Measurements from ENCODE around the gene CTNNA2. TPM values are rescaled to one million over a fixed set of nuclear protein-coding genes. Genes with fewer than 3 reads are reported as not detected.
A peak's percentile ranks its signal among the peaks of the same experiment; 100 is the strongest.

Gene CTNNA2
- total RNA-seq, 6 experiments from 2014 or later, result 0.44 TPM; not detected in 5

DNA sequence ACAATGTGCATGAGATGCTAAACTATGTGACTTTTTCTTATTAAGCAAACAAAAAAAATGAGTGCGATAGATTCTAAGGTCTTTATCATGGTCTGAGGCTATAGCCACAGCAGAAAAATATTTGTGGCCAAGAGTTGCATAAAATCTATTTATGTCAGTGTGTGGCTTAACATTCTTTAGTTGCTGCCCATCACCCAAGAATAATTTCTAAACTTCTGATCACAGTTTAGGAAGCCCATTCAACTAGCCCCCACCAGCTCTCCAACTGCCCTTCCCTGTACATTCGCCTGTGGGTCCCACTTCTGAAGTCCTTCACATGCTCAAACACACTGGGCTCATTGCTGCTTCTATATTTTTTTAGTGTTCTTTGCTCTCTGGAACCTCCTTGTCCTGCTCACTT lies 107.1 kb downstream of the CTNNA2 start:
- TF ChIP-seq POLR2A (IDR thresholded peaks at IDR 0.05), result no peak
- TF ChIP-seq, protein P1, sequence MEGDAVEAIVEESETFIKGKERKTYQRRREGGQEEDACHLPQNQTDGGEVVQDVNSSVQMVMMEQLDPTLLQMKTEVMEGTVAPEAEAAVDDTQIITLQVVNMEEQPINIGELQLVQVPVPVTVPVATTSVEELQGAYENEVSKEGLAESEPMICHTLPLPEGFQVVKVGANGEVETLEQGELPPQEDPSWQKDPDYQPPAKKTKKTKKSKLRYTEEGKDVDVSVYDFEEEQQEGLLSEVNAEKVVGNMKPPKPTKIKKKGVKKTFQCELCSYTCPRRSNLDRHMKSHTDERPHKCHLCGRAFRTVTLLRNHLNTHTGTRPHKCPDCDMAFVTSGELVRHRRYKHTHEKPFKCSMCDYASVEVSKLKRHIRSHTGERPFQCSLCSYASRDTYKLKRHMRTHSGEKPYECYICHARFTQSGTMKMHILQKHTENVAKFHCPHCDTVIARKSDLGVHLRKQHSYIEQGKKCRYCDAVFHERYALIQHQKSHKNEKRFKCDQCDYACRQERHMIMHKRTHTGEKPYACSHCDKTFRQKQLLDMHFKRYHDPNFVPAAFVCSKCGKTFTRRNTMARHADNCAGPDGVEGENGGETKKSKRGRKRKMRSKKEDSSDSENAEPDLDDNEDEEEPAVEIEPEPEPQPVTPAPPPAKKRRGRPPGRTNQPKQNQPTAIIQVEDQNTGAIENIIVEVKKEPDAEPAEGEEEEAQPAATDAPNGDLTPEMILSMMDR (IDR thresholded peaks at IDR 0.05), result no peak
- H3K9me3 ChIP-seq, result no peaks in the 10 kb centered on the region
- H3K4me3 ChIP-seq, result no peak overlapping the region
- WGBS (ENCODE audit: insufficient coverage, low coverage, low lambda C conversion rate, missing lambda C conversion rate), result 63% methylated on average over 2 of the region's 2 CpGs
- DNase-seq (no peak), ATAC-seq (no peak)
- intact Hi-C loops (cut with DNase I), result no loop called here
- H3K36me3 ChIP-seq, result no peaks in the 10 kb centered on the region
- no peaks in the 10 kb centered on the region for H3K4me1 ChIP-seq
- H3K27ac ChIP-seq, result no peak overlapping the region
- no peaks in the 10 kb centered on the region for H3K27me3 ChIP-seq

DNA sequence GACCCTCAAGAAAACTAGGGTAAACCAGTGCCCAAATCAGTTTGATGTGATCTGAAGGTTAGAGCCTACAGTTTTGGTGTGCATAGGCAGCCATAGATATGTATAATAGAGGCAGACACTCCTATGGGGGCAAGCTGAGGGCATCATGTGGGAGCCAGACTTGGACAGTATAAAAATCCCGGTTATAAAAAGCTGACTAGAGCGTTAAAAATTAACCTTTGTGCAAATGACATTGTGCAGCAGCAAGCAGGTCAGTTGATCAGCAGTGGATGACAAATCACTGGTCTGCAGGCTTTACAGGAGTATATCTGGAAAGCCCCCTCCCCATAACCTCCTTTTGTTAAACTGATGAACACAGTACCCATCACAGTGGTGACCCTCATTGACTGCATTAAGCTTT lies 107.8 kb downstream of the CTNNA2 start:
- H3K4me1 ChIP-seq, result no peaks in the 10 kb centered on the region
- TF ChIP-seq POLR2A (IDR thresholded peaks at IDR 0.05), result no peak
- TF ChIP-seq, protein P1 (IDR thresholded peaks at IDR 0.05), result no peak
- H3K27me3 ChIP-seq, result no peaks in the 10 kb centered on the region
- ATAC-seq (peak in 2 of 4 donors; percentile 29 to 88), DNase-seq (no peak)
- 30% methylated on average over 2 of the region's 2 CpGs for WGBS (ENCODE audit: insufficient coverage, low coverage, low lambda C conversion rate, missing lambda C conversion rate)
- H3K27ac ChIP-seq, result no peak overlapping the region
- no peaks in the 10 kb centered on the region for H3K36me3 ChIP-seq
- H3K4me3 ChIP-seq, result no peak overlapping the region
- intact Hi-C loops (cut with DNase I), result no loop called here
- H3K9me3 ChIP-seq, result no peaks in the 10 kb centered on the region

DNA sequence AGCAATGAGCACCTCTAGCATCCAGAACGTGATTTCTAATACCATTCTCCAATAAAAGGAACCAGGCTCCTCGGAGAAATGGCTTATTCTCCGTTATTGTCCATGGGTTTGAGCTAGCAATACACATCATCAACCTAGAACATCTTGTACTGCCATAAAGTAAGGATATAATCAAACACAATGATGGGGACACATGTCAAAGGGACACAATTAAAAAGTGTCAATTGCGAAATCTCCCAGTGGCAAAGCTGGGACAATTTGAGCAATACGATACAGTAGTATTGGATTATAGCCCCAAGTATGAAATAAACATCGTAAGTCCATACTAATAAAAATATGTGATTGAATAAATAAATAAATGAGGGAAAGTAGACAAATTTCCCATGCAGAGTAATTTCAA lies 108.4 kb downstream of the CTNNA2 start:
- Histone ChIP-seq H3K36me3 (no peaks in the 10 kb centered on the region), H3K4me1 (no peaks in the 10 kb centered on the region), H3K9me3 (no peaks in the 10 kb centered on the region), H3K27ac (no peak overlapping the region), H3K4me3 (no peak overlapping the region), H3K27me3 (no peaks in the 10 kb centered on the region)
- WGBS (ENCODE audit: insufficient coverage, low coverage, low lambda C conversion rate, missing lambda C conversion rate), result 68% methylated on average over 6 of the region's 6 CpGs
- DNase-seq (no peak), ATAC-seq (no peak)
- intact Hi-C loops (cut with DNase I), result no loop called here
- TF ChIP-seq POLR2A (IDR thresholded peaks at IDR 0.05), result no peak
- TF ChIP-seq, protein P1 (IDR thresholded peaks at IDR 0.05), result no peak

DNA sequence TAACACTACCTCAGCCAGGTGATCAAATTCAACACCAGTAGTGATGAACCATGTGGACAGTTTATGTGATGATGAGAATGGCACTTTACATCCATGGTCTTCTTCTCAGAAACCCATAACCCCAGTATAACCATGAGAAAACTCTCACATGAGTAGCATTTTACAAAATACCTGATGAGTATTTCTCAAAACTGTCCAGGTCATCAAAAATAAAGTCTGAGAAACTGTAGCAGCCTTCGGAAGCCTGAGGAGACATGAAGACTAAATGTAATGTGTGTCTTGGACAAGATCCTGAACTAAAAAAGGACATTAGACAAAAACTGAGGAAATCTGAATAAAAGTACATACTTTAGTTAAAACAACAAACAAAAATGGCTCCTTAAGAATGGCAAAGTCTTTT lies 108.9 kb downstream of the CTNNA2 start:
- Histone ChIP-seq H3K4me1 (no peaks in the 10 kb centered on the region), H3K27me3 (no peaks in the 10 kb centered on the region), H3K4me3 (no peak overlapping the region), H3K36me3 (no peaks in the 10 kb centered on the region), H3K27ac (no peak overlapping the region), H3K9me3 (no peaks in the 10 kb centered on the region)
- DNase-seq (no peak), ATAC-seq (no peak)
- intact Hi-C loops (cut with DNase I), result no loop called here
- TF ChIP-seq, protein P1 (IDR thresholded peaks at IDR 0.05), result no peak
- no peak for TF ChIP-seq POLR2A (IDR thresholded peaks at IDR 0.05)
- 53% methylated on average over 1 of the region's 1 CpG for WGBS (ENCODE audit: insufficient coverage, low coverage, low lambda C conversion rate, missing lambda C conversion rate)

DNA sequence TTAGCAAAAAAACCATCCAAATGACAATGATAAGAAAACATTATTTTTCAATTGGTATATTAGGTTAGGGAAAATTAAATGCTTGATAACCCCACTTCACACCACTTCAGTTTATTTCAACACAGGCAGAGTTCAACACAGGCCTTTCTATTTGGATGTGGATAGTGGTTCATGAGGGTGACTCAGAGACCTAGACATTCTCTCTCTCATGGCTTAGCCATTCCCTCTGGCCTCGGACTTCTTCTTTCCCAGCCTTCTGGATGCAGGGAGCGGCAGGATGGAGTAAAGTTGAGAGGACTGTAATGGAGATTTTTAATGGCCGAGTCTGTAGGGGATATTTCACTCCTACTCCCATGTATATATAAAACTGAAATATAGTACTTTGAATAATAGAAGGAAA lies 109.7 kb downstream of the CTNNA2 start:
- no peak overlapping the region for H3K4me3 ChIP-seq
- H3K9me3 ChIP-seq, result no peaks in the 10 kb centered on the region
- ATAC-seq (no peak), DNase-seq (no peak)
- no peak for TF ChIP-seq POLR2A (IDR thresholded peaks at IDR 0.05)
- TF ChIP-seq, protein P1 (IDR thresholded peaks at IDR 0.05), result no peak
- H3K36me3 ChIP-seq, result no peaks in the 10 kb centered on the region
- no peaks in the 10 kb centered on the region for H3K4me1 ChIP-seq
- no peaks in the 10 kb centered on the region for H3K27me3 ChIP-seq
- H3K27ac ChIP-seq, result no peak overlapping the region
- intact Hi-C loops (cut with DNase I), result no loop called here
- WGBS (ENCODE audit: insufficient coverage, low coverage, low lambda C conversion rate, missing lambda C conversion rate), result 44% methylated on average over 3 of the region's 3 CpGs

All from right lobe of liver (tissue), 6 donors.